Fibroblast of pulmonary artery (primary cell): ENCODE measurements around the gene C5orf15.

Experiments used
- DNase-seq: peaks from one replicate; pipeline ENCODE4 v3.0.0-alpha.2; 2010; ENCODE audit warnings: low read depth
- H3K4me3 ChIP-seq: replicated peaks from 2 replicates; pipeline ENCODE4 v1.5.1; 2011; ENCODE audit warnings: low read depth, mild to moderate bottlenecking, control low read depth, low read length, moderate library complexity
- TF ChIP-seq, protein P1 (sequence below): IDR thresholded peaks from 2 replicates; pipeline ENCODE4 v1.5.1; 2011; ENCODE audit warnings: mild to moderate bottlenecking, control low read depth, low read length, inconsistent platforms; ENCODE audit errors: missing control alignments

C5orf15 gene

DNA sequence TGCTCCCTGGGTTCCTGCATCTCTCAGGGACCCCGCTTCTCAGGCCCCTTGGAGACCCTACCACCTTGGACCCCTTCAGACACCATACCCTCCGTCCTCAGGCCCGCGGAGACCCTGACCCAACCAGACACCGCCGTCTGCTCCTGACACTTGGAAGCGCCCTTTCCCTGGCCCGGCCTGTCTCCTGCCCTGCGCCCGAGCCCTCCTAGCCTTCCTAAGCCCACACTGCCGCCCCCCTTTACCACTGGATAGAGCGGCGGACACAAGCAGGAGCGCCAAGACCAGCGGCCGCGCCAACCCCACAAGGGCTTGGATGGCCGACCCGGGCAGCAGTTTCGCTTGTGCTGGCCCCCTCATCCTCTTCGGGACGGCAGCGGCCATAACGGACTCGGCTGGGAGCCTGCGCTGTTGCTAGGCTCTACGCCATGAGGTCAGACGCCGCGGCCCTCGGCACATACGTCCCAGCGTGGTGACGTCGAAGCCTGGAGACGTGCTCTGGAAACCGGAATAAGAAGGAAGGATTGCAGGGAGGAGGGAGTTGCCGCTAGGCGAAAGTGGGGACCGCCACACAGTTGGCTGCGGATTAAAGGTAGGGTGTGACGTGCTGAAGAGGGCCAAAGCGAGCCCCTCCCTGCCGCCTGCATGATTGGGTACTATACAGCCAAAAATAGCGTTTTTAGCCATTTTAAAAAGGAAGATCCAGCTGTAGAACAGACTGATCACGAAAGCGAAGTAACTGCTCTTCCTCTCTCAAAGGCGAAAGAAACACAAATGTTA is at the start of gene C5orf15:
Gene C5orf15, minus strand, starts transcription at position 422 of the 777 bp plus-strand sequence. Its CDS starts 41 bp downstream, at position 381.
- peak; percentile 98 for DNase-seq
- TF ChIP-seq, protein P1, sequence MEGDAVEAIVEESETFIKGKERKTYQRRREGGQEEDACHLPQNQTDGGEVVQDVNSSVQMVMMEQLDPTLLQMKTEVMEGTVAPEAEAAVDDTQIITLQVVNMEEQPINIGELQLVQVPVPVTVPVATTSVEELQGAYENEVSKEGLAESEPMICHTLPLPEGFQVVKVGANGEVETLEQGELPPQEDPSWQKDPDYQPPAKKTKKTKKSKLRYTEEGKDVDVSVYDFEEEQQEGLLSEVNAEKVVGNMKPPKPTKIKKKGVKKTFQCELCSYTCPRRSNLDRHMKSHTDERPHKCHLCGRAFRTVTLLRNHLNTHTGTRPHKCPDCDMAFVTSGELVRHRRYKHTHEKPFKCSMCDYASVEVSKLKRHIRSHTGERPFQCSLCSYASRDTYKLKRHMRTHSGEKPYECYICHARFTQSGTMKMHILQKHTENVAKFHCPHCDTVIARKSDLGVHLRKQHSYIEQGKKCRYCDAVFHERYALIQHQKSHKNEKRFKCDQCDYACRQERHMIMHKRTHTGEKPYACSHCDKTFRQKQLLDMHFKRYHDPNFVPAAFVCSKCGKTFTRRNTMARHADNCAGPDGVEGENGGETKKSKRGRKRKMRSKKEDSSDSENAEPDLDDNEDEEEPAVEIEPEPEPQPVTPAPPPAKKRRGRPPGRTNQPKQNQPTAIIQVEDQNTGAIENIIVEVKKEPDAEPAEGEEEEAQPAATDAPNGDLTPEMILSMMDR, result no peak
- peak within 1 kb of the TSS; percentile 98 for H3K4me3 ChIP-seq

DNA sequence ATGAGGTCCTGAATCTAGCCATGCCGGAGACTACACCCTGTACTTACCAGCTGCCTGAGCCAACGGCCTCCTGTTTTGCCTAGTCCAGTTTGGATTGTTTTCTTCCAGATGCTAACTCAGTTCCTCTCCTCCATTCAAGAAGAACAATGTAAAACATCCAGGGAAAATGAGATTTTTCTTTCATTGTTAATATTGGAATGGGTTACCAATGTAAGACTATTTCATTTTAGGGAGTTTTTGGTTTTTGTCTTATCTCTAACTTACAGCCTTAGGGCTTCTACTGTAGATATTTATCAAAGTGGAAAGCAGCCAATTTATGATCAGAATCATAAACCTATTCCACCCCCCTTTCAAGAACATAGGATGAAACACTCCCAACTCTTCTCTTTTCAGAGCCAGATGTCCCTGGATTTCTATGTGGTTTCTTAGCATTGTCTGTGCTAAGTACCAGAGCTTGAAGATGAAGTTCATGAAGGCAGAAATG is 39.9 kb upstream of the C5orf15 start:
- TF ChIP-seq, protein P1, result no peak
- no peak overlapping the region for H3K4me3 ChIP-seq
- DNase-seq, result no peak

DNA sequence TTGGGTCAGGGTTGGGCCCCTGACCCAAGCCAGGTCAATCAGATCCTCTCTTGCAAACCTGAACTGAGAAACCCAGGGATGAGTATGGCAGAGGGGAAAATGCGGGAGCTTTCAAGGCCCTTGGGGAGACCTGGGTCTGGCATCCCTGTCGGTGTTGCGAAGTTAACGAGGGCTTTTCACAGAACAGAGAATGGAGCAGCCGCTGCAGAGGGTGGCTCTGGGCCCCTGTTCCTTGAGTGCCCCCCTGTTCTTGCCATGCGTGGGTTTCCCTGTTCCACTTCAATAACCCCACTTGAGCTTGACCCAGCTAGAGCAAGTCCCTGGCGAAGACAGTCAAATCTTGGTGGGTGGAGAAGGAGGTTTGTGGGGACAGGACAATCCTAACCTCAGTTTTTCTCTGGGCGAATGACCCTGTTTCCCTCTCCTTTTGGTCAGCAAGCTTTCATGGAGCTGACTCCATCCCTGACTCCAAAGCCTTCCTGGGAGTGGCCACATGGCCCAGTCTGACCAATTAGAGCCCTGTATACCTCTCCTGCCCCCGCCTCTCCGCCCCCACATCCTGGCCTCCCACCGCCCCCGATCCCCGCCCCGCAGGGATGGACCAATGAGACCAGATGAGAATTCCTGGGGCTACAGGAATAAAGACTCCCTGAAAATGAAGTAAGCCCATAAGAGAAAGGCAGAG is 39.3 kb upstream of the C5orf15 start:
- TF ChIP-seq, protein P1, result no peak
- DNase-seq, result no peak
- no peak overlapping the region for H3K4me3 ChIP-seq

DNA sequence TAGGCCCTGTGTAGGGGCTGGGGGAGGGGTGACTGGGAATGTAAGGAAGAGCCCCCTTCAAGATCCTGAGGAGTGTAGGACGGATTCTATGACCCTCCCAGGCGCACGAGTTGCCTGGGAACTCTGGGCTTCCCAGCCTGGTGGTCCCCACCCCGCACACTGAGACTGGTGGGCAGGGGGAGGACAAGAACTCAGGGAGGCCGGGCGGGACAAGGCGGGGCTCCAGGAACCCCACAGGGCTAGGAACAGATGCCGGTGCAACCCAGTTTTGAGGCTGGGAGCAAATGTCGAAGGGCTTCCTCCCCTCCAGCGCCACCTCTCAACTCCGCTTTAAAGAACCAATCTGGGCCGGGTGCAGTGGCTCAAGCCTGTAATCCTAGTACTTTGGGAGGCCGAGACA is 37.7 kb upstream of the C5orf15 start:
- peak overlapping the region; percentile 75 for H3K4me3 ChIP-seq
- no peak for DNase-seq
- TF ChIP-seq, protein P1, result no peak

DNA sequence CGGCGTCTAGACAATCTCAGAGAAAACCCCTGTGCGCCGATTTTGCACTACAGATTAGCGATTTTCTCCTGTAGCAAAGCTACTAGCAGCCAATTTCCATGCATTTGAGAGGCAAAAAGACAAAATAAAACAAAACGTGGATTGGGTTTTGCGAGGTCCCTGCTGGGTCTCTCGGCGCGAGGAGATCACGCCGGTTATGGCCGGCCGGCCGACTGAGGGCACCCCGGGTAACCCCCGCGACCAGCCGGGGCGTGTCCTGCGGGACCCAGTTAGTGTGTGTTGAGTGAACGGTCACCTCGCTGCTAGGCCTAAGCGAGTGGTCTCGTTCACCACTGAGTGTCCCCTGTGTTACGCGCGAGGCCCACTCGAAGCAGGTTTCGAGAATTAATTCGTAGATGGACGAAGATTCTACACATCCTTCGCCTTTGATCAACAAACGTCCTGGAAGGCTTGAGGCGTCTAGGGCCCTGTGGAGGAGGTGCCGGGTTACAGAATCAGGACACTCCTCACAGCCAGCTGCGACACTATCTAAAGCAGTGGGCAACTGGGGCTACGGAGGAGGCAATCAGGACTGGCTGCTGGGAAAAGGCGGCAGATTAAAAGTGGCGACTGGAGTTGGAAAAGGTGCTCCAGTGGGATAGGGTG is 37.1 kb upstream of the C5orf15 start:
- no peak for DNase-seq
- TF ChIP-seq, protein P1, result no peak
- H3K4me3 ChIP-seq, result peak overlapping the region; percentile 75

DNA sequence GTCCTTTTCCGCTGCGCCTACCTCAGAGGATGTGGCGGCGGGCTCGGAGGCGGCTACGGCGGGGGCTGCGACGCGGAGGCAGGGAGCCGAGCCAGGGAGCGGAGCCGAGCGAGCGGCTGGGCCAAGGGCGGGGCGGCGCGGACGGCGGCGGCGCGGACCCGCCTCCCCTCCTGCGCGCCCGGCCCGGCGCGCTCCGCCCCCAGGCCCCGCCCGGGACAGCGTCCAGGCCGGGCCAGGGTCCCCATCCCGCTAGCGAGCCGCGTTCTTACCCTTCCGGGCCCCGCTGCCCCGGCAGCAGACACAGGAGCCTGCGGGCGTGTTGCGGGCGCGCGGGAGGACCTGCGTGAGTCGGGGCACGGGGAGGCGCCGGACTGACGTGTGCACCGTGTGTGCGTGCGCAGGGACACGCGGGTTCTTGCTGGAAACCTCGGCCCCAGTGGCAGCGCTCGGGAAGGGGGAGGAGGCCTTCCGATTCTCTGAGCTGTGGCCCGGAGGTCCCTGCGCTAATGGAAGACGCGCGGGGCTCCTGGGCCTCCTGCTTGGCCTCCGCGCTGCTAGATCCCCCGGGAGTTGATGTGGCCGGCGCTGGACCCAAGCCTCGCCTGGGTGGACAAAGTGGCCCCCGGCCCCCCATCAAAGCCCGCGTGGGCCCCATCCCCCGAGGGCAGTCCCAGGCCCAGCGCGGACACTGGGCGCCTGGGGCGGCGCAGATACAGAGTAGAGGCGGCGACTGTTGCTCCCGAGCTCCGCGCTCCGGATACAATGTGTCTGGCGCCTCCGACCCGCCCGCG is 36.4 kb upstream of the C5orf15 start, which contains the start of gene VDAC1:
Gene VDAC1, minus strand, starts transcription at position 350 of the 791 bp plus-strand sequence. CDS start 11,963 bp downstream, outside the sequence.
- TF ChIP-seq, protein P1, result no peak
- peak within 1 kb of the TSS; percentile 75 for H3K4me3 ChIP-seq
- peak; percentile 91 for DNase-seq
